ENCODE measurements around the gene SORL1. TPM values are rescaled to one million over a fixed set of nuclear protein-coding genes. Genes with fewer than 3 reads are reported as not detected.

The SORL1 gene
- total and polyA plus RNA-seq, 2 of the 13 experiments (the other 11 are each of a cell fraction or from before 2014, with no cell fraction given): 21.3 to 148 TPM

DNA sequence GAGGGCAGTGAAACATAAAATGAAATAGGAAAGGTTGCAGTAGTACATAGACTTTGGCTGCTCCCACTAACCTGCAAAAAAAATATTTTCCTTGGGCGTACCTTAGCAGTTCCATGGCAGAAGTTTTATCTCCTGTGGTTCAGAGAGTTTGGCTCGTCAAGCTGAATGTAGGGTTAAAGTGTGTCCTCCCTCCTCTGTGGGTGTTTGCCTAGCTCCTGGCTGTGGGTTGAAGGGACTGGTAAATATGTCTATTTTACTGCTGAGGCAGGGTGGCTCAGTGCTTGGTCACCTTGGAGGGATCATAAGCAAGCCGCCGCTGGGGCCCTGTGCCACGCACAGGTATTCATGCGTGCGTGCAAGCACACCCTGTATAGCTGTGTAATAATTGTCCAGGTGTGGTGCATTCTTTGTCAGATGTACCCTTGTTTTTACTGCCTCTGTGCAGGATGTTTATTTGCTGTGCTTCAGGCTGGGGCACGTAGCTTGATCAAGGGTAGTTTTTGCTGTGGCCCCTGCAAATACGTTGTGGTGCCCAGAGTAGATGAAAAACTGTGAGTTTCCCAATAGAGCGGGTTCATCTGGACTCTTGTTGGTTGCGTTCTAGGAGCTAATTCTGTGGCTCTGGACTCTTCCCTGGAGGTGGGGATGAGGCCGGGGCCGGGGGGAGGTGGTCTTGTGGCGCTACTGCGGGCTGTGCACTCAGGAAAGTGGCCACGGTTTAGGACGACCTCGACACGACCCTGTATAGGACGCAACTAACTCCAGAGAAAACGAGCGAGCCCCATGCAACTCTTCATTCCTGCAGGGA is 732 bp upstream of the SORL1 start (continued):
- peak; percentile 20; the same call in 1 of the 2 replicates for TF ChIP-seq TBX2 (CRISPR knock-in tag; IDR thresholded peaks at IDR 0.05; ENCODE audit: borderline replicate concordance)
- peak; percentile 44; the same call in 1 of the 2 replicates for TF ChIP-seq ZNF501 (CRISPR knock-in tag; IDR thresholded peaks at IDR 0.05)
- TF ChIP-seq, protein P1, sequence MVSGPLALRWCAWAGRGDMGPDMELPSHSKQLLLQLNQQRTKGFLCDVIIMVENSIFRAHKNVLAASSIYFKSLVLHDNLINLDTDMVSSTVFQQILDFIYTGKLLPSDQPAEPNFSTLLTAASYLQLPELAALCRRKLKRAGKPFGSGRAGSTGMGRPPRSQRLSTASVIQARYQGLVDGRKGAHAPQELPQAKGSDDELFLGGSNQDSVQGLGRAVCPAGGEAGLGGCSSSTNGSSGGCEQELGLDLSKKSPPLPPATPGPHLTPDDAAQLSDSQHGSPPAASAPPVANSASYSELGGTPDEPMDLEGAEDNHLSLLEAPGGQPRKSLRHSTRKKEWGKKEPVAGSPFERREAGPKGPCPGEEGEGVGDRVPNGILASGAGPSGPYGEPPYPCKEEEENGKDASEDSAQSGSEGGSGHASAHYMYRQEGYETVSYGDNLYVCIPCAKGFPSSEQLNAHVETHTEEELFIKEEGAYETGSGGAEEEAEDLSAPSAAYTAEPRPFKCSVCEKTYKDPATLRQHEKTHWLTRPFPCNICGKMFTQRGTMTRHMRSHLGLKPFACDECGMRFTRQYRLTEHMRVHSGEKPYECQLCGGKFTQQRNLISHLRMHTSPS (CRISPR knock-in tag; IDR thresholded peaks at IDR 0.05; ENCODE audit: low read depth): peak; percentile 18; the same call in 1 of the 2 replicates
- TF ChIP-seq ZNF350 (CRISPR knock-in tag; IDR thresholded peaks at IDR 0.05; ENCODE audit: borderline replicate concordance, low read depth): no peak
- peak; percentile 83 for TF ChIP-seq ZNF652 (CRISPR knock-in tag; IDR thresholded peaks at IDR 0.05; ENCODE audit: borderline replicate concordance, low read depth)
- TF ChIP-seq TCF7 (IDR thresholded peaks at IDR 0.05; ENCODE audit: low read depth): peak; percentile 85
- no peak for TF ChIP-seq NR2F6 (IDR thresholded peaks at IDR 0.05)
- peak; percentile 44; the same call in 1 of the 2 replicates for TF ChIP-seq NR2F6 (CRISPR knock-in tag; IDR thresholded peaks at IDR 0.05)
- TF ChIP-seq MLX (CRISPR knock-in tag; IDR thresholded peaks at IDR 0.05): 0 out of 2 replicates have a peak, but pooled peaks have one; percentile 65
- TF ChIP-seq, protein P2, sequence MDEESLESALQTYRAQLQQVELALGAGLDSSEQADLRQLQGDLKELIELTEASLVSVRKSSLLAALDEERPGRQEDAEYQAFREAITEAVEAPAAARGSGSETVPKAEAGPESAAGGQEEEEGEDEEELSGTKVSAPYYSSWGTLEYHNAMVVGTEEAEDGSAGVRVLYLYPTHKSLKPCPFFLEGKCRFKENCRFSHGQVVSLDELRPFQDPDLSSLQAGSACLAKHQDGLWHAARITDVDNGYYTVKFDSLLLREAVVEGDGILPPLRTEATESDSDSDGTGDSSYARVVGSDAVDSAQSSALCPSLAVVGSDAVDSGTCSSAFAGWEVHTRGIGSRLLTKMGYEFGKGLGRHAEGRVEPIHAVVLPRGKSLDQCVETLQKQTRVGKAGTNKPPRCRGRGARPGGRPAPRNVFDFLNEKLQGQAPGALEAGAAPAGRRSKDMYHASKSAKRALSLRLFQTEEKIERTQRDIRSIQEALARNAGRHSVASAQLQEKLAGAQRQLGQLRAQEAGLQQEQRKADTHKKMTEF (CRISPR knock-in tag; IDR thresholded peaks at IDR 0.05): 0 out of 2 replicates have a peak, but pooled peaks have one; percentile 42
- TF ChIP-seq, protein P3, sequence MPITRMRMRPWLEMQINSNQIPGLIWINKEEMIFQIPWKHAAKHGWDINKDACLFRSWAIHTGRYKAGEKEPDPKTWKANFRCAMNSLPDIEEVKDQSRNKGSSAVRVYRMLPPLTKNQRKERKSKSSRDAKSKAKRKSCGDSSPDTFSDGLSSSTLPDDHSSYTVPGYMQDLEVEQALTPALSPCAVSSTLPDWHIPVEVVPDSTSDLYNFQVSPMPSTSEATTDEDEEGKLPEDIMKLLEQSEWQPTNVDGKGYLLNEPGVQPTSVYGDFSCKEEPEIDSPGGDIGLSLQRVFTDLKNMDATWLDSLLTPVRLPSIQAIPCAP (CRISPR knock-in tag; IDR thresholded peaks at IDR 0.05; ENCODE audit: low read depth): no peak
- 0 out of 2 replicates have a peak, but pooled peaks have one; percentile 19 for TF ChIP-seq SP5 (CRISPR knock-in tag; IDR thresholded peaks at IDR 0.05; ENCODE audit: borderline replicate concordance, low read depth)
- TF ChIP-seq SAP130 (CRISPR knock-in tag; IDR thresholded peaks at IDR 0.05; ENCODE audit: low read depth): peak; percentile 80
- TF ChIP-seq ZNF713 (CRISPR knock-in tag; IDR thresholded peaks at IDR 0.05): 0 out of 2 replicates have a peak, but pooled peaks have one; percentile 43
- TF ChIP-seq, protein P4, sequence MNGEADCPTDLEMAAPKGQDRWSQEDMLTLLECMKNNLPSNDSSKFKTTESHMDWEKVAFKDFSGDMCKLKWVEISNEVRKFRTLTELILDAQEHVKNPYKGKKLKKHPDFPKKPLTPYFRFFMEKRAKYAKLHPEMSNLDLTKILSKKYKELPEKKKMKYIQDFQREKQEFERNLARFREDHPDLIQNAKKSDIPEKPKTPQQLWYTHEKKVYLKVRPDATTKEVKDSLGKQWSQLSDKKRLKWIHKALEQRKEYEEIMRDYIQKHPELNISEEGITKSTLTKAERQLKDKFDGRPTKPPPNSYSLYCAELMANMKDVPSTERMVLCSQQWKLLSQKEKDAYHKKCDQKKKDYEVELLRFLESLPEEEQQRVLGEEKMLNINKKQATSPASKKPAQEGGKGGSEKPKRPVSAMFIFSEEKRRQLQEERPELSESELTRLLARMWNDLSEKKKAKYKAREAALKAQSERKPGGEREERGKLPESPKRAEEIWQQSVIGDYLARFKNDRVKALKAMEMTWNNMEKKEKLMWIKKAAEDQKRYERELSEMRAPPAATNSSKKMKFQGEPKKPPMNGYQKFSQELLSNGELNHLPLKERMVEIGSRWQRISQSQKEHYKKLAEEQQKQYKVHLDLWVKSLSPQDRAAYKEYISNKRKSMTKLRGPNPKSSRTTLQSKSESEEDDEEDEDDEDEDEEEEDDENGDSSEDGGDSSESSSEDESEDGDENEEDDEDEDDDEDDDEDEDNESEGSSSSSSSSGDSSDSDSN (CRISPR knock-in tag; IDR thresholded peaks at IDR 0.05): peak; percentile 26; the same call in 1 of the 2 replicates
- TF ChIP-seq ZNF781 (CRISPR knock-in tag; IDR thresholded peaks at IDR 0.05; ENCODE audit: borderline replicate concordance, not compliant biosample characterization): no peak
- TF ChIP-seq ZNF343 (CRISPR knock-in tag; IDR thresholded peaks at IDR 0.05): peak; percentile 11; the same call in 1 of the 2 replicates
- TF ChIP-seq, protein P5, sequence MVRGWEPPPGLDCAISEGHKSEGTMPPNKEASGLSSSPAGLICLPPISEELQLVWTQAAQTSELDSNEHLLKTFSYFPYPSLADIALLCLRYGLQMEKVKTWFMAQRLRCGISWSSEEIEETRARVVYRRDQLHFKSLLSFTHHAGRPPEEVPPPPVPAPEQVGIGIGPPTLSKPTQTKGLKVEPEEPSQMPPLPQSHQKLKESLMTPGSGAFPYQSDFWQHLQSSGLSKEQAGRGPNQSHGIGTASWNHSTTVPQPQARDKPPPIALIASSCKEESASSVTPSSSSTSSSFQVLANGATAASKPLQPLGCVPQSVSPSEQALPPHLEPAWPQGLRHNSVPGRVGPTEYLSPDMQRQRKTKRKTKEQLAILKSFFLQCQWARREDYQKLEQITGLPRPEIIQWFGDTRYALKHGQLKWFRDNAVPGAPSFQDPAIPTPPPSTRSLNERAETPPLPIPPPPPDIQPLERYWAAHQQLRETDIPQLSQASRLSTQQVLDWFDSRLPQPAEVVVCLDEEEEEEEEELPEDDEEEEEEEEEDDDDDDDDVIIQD (CRISPR knock-in tag; IDR thresholded peaks at IDR 0.05; ENCODE audit: low read depth): peak; percentile 39; the same call in 1 of the 2 replicates
- TF ChIP-seq ERF (CRISPR knock-in tag; IDR thresholded peaks at IDR 0.05): peak; percentile 34; the same call in 1 of the 2 replicates
- TF ChIP-seq CBFB (CRISPR knock-in tag; IDR thresholded peaks at IDR 0.05): no peak

Measured in HepG2 (cell line).